ENCODE data around the gene RBM45.
"Not testable (repeated sequence)": the region's sequence is repeated elsewhere in the genome, so short reads cannot be mapped to it uniquely, and the experiment has no call there.

The RBM45 gene, protein sequence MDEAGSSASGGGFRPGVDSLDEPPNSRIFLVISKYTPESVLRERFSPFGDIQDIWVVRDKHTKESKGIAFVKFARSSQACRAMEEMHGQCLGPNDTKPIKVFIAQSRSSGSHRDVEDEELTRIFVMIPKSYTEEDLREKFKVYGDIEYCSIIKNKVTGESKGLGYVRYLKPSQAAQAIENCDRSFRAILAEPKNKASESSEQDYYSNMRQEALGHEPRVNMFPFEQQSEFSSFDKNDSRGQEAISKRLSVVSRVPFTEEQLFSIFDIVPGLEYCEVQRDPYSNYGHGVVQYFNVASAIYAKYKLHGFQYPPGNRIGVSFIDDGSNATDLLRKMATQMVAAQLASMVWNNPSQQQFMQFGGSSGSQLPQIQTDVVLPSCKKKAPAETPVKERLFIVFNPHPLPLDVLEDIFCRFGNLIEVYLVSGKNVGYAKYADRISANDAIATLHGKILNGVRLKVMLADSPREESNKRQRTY

GRCh38 chr2:178112202-178113152 is at the start of gene RBM45:
RBM45 (plus strand) TSS chr2:178112437; CDS start chr2:178112547, 110 bp downstream.
- DNase-seq: peak; percentile 43

GRCh38 chr2:178066324-178066723 is 45.9 kb upstream of the RBM45 start:
- no peak for DNase-seq

- no peak for DNase-seq
Observed at GRCh38 chr2:178066890-178067669, 45.2 kb upstream of the RBM45 start.

DNA sequence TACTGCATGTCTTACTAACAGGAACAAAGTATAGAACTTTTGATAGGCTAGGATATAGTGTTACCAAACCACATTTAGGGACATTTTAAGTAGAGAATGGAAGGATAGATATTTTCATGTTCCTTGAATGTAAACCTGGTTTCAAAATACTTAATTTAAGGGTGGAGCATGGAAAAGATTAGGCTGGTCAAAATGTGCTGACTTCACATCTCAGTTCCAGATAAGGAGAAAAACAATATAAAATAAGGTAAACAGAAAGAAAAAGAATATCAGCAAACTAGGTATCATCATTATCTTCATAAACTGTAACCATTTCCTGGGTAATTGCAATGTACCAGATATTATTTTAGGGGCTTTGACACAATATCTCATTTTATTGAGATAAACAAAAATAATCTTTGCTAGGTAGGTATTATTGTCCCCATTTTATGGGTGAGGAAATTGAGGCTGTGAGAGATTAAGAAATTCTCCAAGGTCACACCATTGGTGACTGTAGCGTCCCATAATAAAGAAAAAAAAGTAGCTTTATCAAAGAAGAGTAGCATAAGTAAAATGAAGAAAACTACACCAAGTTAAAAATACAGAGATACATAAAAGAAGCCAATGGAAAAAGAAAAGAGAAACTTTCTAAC is 43.3 kb upstream of the RBM45 start:
- no peak for DNase-seq

DNA sequence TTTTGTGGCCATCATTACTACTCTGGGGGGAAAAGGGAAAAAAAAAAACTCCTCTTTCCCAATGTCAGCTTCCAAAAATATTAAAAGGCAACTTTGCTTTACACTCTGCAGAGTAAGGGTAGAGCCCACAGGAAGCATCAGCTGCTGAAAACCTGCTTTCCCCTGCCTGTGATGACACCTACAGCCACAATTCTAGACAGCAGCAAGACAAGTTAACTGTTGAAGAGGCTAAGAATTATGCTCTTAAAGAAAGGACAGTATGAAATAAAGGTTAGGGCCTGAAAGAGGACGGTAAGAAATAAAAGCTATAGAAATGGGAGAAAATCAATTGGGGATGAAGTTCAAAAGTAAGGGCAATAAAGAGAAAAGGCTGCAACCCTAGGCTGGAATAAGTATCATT is 42.7 kb upstream of the RBM45 start:
- DNase-seq: no peak

DNA sequence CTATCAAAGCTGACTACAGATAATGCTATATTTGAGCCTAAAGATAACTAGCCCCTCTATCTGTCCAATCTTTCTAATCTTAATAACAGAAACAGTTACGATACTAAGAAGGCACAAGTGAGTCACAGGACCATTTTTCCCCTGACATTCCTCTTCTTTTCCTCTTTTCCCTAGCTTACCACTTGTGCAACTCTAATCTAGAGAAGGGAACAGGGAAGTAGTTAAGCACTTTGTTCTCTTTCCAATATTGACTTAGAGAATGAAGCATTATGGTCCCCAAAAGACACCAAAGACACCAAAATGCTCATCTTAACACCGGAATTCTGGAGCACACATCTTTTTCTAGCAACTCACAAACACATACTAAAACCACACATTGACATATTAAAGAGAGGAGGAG is 41.4 kb upstream of the RBM45 start:
- no peak for DNase-seq

DNA sequence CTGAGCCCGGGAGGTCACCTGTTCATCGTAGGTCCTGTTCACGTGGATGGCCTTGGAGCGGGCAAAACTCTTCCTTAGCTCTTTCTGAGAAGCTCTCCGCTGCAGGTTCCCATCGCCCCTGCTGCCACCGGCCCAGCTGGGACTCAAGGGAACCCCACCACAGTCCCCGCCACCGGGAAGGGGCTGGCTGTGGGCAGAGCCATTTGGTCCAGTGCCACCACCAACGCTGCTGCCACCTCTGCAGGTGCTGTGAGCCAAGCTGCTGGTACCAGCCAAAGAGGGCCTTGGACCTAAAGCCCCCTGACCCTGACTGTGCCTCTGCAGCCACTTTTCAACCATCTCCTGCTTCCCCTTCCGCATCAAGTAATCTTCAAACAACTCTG is 40.2 kb upstream of the RBM45 start:
- DNase-seq: no peak

DNA sequence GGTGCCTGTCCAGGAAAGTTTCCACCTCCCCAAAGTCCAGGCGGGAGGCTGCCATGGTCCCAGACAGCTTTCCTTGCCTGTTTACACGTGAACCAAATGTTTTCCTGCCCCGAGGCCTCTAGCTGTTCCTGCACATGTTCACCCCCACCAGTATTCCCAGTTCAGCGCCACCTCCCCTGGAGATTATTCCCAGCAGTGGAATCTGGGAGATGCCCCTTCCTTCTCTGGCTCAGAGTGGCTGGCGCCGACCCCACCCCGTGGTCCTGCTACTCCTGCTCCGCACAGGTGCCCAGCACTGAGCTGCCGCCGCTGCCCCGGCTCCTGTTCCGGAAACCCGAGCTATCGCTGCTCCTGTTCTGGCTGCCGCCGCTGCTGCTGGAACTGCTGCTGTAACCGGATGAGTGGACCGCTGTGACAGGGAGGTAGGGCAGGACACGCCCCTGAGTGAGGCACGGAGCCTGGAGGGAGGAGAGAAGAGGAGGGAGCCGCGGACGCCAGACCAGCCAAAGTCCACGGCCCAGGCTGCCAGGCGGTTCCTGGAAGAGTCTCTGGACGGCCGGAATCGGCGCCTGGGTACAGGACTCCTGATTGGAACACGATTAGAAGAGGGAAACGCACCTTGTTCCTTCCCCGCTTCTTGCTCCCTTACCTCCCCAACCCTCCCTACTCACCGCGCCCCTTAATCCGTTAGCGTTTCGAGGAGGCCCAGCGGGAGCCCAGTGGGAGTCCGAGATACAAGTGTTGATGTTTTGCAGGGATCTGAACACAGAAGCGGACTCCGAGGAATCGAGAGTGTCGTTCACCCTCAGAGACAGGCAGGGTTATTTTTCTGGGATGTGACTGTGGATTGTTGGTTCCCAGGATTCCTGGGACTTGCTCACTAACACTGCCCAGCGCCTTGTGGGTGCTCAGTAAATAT is 39.6 kb upstream of the RBM45 start, which contains the start of gene PDE11A:
PDE11A (minus strand) TSS at position 395 of the 919 bp plus-strand sequence; CDS start at position 55, 340 bp downstream.
- DNase-seq: peak; percentile 10

- DNase-seq: no peak
Observed at GRCh38 chr2:178074123-178075005, 37.9 kb upstream of the RBM45 start.

DNA sequence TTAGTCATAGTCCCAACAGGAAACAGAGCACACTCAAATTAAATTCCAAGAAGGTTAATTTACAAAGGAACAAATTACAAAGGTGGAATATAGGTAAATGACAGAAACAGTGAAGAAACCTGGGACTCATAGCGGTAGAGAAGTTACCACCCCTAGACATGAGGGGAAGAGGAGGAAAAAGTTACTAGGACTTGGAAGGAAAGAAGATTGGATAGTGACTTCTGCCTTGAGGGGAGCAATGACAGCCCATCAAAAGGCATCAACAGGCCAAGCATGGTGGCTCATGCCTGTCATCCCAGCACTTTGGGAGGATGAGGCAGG is 37.3 kb upstream of the RBM45 start:
- DNase-seq: no peak

- no peak for DNase-seq
Observed at GRCh38 chr2:178076130-178076529, 36.1 kb upstream of the RBM45 start.

DNA sequence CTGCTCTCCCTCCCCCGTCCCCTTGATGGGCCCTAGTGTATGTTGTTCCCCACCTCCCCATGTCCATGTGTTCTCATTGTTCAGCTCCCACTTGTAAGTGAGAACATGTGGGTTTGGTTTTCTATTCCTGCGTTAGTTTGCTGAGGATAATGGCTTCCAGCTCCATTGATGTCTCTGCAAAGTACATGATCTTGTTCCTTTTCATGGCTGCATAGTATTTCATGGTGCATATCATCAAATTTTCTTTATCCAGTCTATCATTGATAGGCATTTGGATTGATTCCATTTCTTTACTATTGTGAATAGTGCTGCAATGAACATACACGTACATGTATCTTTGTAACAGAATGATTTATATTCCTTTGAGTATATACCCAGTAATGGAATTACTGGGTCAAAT is 33.0 kb upstream of the RBM45 start:
- not testable (repeated sequence) for DNase-seq

DNA sequence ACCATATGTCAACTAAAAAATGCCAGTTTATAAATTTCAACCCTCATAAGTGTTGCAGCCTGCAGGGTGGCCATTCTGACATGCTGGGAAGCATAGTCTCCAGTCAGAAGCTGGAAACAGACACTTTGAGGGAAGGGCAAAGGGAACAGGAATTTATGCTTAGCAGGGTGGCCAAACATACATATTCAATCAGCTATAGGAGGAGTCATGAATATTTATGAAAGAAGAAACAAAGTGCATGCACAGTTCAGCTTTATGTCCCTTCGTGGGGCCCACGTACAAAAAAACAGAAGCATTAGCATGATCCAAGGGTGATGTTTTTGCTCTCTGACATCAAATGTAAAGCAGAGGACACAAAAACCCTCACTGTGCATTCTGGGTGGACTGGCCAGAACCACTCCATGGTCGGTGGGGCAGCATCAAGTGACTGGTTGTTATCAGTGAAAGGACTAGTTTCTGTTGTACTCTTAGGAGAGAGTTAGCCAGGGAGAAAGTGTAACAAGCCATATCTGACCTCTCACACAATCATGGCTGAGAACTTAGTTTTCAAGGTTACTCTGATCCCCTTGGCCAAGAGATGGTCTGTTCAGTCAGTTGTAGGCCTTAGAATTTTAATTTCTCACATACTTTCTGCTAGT is 29.7 kb upstream of the RBM45 start:
- no peak for DNase-seq

DNA sequence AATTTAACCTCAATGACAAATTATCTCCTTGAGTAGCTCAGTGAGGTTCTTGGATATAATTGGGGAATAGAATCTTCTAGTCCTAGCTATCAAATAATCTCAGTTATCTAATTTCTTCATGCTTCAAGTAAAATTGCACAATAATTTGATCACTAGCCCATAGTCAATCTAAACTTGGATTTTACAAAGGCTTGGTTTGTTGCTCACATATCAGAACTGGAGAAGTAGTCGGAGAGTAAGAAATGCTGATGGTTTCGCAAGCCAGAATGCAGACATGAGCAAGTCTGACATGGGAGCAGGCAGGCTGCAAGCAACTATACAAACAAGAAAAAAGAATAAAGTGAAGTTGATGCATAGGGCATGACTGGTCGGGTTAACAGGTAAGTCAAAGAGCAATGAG is 28.0 kb upstream of the RBM45 start:
- DNase-seq: no peak

GRCh38 chr2:178088774-178089270 is 23.4 kb upstream of the RBM45 start:
- DNase-seq: no peak

DNA sequence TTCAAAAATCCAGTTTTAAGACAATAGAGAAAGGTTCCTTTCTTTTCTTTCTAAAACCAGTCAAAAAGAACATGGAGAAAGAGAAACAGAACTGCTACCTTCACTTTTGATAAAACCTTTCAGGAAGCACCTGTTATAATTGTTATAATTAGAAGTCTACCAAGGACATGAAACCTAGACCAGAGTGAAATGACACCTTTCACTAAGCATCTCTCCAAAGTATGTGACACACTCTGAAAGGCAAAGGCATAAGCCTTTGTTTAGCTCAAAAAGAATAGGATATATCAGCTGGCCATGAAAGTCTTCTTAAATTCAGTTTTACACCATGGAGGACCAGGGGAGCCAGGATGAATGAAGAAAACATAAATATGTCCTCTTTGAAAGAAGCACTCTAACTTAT is 18.8 kb upstream of the RBM45 start:
- DNase-seq: no peak

- no peak for DNase-seq
Observed at GRCh38 chr2:178101321-178102079, 10.7 kb upstream of the RBM45 start.

- no peak for DNase-seq
Observed at GRCh38 chr2:178105566-178105965, 6.7 kb upstream of the RBM45 start.

DNA sequence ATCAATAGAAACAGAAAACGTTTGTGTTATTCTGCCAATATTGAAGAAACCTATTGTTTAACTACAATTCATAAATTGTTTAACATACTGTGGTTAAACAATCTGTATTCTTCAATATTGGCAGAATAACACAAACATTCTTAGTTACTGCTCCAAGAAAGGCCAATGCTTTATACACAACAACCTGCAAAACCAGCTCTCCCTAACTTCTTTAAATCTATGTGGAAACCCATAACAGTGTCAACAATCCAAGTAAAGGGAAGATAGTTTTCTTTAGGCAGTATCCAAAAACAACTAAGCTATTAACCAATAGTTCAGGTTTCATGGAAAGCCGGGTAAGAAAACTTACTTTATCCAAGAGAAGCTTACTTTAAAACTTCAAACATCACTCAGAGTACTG is 6.2 kb upstream of the RBM45 start:
- DNase-seq: no peak

Data from SHP77 treated with DMSO at 0.1 percent for 48 hours (cell line).